ENCODE measurements around the gene ENTPD1.

ENTPD1 gene

DNA sequence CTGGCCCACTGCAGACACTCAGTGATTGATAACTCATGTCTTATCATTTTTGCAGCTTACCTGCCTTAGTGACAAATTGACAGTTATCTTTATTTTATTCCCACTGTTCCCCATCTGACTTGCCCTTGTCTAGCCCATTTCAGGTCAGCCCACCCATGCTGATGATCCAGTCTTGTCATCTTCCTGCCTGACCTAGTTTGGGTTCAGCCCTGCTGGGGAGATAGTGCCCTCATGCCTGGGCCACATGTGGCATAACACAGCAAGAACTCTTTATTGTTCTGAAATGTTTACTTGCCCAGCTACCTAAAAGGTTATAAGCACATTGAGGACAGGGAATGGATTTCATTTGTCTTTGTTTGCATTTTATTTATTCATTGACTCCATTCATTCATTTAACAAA lies 75.6 kb downstream of the ENTPD1 start:
- no peak for DNase-seq (ENCODE audit: low read depth)

DNA sequence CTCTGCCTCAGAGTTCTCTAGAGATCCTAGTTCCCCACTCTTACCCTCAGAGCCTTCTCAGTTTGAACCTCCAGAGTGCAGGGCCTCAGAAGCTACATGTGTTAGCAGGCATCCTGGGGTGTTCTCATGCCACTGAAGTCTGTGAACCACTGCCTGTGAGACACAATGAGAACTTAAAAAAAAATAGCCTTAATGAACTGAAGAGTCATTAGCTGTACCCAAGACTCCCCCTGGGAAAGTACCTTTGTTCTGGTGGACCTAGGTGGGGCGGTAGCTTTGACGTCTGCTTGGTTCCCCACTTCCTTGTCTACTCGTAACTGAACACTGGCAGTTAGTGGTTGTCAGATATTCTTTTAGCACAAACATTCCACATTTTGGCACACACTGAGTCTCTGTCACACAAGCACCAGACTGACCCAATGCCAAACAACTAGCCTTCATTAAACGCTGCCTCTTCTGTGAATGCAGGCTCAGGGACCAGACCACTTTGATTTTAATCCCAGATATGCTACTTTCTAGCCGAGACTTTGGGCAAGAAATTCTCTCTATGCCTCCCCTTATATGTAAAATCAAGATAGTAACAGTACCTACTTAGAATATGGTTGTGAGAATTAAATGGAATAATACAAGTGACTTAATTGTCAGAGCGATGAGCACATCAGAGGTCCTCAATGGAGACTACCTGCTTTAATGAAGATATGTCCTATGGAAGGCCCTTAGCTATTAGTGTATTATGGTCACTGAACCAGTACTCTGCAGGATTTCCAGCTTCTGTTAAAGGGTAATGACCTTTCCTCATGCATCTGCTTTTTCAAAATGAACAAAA lies 76.5 kb downstream of the ENTPD1 start:
- DNase-seq (ENCODE audit: low read depth) = no peak

DNA sequence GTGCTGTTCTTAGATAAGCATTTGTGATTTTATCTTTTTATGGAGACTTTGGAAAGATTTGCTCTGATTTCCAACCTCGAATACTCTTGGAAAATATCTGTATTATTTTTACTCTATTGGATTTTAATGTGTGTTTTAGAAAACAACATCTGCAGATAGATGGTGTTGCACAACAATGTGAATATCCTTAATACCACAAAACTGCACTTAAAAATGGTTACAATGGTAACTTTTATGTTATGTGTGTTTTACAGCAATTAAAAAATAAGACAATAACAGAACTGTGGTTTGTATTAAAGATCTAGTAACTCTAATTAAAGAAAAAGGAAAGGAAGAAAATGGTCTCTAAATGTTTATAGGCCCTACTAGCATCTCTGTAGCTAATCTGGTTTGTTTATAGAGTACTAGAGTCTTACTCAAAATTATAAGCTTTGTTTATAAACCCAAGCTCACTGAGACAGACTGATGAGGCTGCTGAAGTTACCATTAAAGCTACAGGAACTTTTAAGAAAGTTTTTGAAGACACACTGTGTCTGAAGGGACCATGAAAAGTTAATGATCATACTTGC lies 77.2 kb downstream of the ENTPD1 start:
- DNase-seq (ENCODE audit: low read depth) = no peak

DNA sequence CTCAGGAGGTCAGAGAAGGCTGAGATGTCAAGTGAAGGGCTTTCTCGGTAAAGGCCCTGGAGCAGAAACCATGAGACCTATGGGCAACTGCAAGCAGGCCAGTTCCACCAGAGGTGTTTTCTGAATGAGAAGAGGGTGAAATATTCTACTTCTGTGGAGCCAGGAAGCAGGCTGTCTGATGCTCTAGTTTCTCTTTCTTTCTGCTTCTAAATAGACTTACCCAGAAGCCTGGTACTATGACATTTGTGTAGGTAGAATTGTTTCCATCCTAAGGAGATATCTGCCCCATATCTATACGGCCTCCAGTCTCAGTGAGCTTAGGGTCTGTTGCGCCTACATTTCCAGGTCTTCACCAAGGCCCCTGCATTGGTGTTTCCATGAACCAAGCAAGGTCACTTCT lies 78.4 kb downstream of the ENTPD1 start:
- DNase-seq (ENCODE audit: low read depth) = no peak

DNA sequence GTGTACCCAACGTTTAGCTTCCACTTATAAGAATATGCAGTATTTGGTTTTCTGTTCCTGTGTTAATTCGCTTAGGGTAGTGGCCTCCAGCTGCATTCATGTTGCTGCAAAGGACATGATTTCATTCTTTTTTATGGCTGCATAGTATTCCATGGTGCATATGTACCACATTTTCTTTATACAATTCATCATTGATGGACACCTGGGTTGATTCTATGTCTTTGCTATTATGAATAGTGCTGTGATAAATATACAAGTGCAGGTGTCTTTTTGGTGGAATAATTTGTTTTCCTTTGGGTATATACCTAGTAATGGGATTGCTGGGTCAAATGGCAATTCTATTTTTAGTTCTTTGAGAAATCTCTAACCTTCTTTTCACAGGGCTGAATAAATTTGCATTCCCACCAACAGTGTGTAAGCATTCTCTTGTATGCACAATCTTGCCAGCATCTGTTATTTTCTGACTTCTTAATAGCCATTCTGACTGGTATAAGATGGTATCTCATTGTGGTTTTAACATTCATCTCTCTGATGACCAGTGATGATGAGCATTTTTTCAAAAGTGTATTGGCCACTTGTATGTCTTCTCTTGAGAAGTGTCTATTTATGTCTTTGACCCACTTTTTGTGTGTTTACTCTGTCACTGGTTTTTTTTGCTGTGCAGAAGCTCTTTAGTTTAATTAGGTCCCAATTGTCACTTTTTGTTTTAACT lies 79.3 kb downstream of the ENTPD1 start:
- DNase-seq (ENCODE audit: low read depth) = no peak

DNA sequence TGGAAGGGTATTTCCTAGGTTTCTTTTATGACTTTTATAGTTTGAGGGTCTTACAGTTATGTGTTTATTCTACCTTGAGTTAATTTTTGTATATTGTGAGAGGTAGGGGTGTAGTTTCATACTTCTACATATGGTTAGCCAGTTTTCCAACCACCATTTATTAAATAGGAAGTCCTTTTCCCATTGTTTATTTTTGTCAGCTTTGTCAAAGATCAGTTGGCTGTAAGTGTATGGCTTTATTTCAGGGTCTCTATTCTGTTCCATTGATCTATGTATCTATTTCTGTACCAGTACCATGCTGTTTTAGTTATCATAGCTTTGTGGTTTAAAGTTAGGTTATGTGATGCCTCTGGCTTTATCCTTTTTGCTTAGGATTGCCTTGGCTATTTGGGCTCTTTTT lies 79.9 kb downstream of the ENTPD1 start:
- DNase-seq (ENCODE audit: low read depth) = no peak

DNA sequence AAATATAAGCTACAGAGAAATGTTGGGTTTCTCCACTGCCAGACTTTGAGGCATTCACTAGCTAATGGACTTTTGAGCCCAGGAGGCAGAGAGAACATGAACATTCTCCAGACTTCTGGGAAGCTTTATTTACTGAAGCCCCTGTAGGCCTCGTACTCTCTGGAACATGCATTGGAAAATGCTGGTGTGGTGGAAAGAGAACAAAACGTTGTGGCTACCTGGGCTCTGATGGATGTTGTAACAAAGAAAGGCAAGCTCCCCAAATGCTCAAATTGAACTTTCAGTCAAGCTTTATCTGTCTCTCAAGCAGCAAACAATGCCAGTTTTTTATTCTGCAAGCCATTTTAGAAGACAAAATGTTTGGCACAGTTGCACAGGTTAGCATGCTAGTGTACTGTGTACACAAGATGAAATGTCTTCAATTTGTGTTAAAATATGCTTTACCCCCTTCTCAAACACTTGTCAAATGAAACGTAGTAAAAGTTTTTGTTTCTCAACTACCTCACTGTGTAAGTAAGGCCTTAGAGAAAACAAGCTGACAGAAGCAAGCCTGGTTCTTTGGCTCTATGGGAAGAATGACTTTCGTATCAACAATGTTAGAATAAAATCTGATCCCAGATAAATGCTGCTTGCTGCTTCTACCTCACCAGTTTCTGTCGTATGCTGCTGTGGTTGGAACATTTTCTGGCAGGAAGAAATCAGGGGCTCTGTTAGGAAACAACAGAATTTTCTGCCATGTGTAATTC lies 80.8 kb downstream of the ENTPD1 start:
- DNase-seq (ENCODE audit: low read depth) = no peak

DNA sequence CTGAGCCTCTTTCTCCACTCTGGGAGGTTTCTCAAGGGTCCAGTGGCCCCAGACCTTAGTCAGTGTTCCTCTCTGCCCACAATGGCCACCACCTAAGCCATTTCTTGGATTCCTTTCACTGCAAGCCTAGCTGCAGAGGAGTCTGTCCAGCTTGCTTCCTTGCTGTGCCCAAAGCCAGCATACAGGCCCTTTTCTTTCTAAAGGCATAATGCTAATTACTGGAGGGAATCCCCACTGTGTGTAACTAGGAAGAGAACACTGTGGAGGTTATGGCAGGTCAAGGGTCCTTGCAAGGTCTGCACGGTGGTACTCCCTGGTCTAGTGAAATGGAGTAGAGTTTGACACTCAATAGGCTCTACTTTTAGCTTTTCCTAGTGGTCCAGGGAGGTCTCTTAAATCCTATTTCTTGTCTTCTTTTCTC lies 81.4 kb downstream of the ENTPD1 start:
- DNase-seq (ENCODE audit: low read depth) = no peak

DNA sequence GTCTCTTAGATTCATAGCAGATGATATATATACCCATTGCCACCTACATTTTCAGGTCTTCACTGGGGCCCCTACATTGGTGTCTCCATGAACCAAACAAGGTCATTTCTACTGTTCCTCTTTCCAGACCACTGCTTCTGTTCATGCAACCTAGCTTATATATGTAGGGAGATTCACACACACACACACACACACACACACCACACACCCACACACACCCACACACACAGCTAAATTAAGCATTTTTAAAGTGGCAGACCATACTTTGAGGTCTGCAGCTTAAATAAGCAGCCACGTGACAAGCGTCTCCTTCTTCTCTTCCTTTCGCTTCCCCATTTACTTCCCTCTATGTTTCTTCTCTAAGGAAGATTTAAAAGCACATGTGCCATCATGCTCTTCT lies 81.8 kb downstream of the ENTPD1 start:
- no peak for DNase-seq (ENCODE audit: low read depth)

DNA sequence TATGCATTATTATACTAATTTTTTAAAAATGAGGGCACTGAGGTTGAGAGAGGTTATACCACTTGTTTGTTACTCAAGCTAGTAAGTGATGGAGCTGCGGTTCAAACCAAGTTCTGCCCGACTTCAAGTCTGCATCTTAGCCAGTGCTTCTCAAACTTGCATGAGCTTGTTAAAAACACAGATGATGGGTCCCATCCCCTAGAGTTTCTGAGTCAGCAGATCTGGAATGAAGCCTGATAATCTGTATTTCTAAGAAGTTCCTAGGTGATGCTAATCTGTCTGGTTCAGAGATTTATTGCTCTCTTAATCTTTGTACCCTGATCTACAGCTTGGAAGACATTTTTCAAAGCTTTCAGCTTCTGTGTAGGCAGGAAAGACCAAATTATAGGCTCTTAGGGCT lies 84.2 kb downstream of the ENTPD1 start:
- DNase-seq (ENCODE audit: low read depth) = no peak

DNA sequence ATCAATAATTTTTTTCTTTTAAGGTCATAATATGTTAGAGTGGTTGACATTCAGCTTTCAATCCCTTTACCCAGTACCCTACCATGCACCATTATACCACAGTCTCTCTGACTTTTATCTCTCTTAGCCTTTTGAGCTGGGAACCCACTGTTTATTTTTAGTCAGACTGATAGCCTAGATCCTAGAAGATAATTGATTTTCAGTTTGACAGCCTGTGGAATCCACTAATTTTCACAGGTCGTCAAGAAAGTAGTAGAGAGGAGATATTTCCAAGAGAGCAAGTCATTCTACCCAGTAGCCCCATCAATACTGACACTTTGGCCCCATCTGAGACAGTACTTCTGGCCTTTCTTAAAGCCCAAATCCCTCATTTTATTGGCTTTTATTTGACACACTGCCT lies 84.7 kb downstream of the ENTPD1 start:
- no peak for DNase-seq (ENCODE audit: low read depth)

DNA sequence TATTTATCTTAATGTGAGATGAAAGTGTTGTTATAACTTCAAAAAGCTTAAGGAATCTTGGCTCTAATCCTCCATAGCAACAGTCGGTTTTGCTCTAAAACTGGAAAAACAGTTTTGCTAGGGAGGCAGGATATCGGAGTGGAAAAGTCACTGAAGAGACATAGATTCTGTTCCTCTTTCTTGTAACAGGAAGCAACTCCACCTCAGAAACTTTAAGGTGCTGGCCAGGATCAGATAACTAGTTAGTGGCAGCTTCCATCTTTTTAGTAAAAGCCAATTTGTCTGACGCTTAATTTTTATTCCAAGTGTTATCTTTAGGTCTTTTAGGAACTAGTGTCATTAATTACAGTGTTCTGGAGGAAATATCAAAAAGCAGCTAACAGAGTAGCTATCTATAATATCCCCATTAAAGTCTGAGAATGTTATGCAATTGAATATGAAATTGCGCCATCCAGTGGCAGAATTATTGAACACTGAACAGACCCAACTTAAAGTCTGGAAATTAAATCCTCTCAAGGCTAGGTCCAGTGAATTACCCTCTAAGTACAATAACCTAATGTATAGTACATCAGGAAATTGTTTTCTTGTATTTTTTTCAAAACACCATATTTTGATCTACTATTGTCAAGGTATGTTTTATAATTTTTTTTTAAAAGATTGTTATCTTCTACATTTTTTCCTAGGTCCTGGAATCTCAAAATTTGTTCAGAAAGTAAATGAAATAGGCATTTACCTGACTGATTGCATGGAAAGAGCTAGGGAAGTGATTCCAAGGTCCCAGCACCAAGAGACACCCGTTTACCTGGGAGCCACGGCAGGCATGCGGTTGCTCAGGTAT lies 85.9 kb downstream of the ENTPD1 start:
- DNase-seq (ENCODE audit: low read depth) = no peak

DNA sequence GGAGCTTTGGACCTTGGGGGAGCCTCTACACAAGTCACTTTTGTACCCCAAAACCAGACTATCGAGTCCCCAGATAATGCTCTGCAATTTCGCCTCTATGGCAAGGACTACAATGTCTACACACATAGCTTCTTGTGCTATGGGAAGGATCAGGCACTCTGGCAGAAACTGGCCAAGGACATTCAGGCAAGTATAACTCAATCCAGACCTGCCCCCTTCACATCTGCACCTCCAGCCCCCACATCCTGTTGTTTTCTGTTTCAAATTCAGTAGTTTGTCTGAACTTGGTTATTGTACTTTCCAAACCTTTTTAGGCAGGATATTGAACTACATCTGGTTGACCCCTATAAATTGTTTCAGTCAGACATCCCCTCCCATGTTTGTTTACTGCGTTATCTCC lies 89.4 kb downstream of the ENTPD1 start:
- no peak for DNase-seq (ENCODE audit: low read depth)

DNA sequence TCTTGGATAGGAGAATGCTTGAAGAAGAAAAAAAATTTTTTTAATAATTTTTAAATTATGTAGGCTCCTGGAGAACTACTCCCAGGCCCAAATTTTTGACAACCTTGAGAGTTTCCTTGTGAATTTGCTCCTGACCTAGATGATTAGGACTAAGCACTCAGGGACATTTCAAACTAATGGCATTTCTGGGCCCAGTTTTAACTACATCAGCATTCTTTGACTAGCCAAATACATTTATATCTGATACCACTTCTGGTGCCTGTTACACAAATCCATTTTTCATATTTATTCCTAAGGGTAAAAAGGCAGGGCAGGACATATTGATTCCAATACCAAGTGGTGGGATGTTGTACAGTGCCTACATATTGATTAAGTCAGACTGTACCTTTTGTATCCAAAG lies 91.0 kb downstream of the ENTPD1 start:
- DNase-seq (ENCODE audit: low read depth) = no peak

DNA sequence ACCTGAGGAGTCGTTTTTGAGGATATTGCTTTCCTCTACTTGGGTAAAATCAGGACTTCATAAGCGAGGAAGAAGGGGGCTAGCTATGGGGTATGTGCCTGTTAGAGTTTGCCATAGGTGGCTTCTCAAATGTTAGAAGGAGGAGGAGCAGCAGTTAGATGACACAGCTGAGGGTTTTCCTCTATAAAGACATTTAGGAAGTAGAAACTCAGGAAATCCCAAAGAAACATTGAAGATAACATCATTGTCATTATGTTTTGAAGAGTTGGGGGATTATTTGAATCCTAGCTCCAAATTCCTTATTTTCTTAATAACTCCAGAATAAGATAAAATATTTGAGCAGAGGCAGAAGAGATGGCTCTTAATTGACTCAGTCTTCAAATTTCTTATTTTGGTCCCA lies 92.9 kb downstream of the ENTPD1 start:
- no peak for DNase-seq (ENCODE audit: low read depth)

DNA sequence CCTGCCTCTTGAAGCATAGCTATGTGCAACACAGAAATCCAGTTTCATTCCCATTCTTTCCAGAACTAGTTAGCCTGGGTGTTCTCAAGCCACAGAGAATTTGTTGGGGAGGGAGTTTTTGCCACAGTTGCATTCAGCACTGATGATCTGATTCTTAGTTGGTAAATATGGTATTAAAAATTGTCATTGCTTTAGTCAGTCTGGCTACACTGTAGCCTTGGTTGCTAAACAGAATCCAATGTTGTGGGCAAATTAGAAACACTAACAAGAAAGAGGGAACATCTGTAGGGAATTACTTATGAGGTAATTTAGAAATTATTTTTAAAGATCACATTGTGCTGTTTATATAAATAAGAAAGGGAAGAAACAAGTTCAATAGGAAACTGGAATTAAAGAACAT lies 94.8 kb downstream of the ENTPD1 start:
- no peak for DNase-seq (ENCODE audit: low read depth)

DNA sequence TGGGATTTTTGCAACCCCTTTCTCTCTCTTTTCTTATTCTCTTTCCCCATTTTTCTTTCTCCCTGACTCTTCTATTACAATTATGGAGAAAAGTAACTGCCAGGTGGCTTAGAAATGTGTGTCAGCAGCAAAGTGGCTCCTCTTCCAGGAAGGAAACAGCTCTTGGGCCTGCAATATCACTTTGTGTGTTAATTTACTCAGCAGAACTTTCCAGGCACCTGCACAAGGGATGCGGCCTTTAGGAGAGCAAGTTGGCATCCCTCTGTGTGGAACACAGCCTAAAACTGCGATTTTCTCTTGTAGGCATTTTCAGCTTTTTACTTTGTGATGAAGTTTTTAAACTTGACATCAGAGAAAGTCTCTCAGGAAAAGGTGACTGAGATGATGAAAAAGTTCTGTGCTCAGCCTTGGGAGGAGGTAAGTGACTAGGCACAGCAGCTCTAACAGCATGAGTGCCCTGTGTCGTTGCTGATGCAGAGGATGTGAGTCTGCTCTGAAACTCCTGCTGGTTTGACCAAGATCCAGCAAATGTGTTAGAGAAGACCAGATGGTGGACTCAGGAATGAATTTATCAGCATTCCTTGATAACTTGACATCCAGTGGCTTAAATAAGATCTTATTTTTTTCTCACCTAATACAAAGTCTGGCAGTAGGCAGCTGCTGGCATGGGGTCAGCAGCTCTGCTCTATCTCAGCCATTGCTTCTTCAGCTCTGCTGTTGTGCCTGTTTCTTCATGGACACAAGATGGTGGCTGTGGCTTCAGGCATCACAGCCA lies 104.4 kb downstream of the ENTPD1 start:
- no peak for DNase-seq (ENCODE audit: low read depth)

DNA sequence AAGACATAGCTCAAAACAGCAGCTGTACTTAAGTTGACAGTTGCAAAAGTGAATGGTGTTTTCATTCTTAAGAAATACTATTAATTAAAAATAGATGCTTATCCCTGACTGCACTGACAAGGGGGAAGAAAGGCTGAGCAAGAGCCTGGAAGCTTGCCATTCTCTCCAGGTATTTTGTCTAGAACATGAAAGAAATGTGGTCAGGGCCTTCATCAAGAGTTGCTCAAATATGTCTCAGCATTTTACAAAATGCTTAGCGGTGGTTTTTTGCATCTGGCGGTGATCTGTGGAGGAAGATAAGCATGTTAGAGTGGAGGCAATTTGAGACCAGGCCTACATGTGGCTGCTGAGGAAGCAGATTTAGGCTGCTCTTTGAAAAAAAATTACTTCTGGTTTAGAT lies 105.4 kb downstream of the ENTPD1 start:
- no peak for DNase-seq (ENCODE audit: low read depth)

DNA sequence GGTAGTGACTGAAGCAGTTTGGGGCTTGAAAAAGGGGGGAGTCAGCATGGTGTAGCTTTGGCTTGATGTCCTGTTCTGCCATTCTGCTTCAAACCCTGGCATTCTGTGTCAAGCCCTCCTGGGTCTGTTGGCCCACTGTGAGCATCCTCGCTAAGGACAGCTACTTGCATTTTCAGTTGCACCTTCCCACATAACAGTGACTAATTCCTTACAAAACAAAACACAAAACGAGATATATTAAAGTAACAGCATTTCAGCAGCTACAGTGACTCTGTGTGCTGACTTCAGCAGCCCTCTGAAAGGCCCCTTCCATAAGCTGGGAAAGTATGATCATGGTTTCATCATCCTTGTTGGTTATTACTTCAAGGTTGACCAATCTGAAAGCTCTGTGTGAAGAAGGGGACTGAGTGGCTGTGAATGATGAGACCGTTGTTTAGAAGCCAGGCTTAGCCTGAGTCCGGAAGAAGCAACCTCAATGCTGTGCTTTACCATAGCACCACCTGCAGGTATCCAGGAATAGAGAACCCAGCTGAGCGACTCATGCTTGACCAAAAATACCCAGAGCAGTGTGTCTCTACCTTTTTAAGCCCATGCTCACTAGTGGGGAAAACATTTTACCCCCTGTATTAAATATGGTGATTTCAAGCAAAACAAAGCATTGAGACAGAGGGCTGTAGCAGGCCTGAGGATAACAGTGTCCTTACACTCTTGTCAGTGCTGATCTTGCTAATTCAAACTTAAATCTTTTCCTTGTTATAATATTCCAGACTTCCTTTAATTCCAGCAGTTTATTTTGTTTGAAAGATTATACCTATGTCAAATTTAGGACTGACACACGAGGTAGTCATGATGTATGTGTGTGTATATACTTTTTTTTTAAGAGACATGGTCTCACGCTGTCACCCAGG lies 109.2 kb downstream of the ENTPD1 start:
- DNase-seq (ENCODE audit: low read depth) = no peak
